Measurements from ENCODE around the gene SEPTIN12. TPM values are rescaled to one million over a fixed set of nuclear protein-coding genes. Genes with fewer than 3 reads are reported as not detected.

SEPTIN12 gene
- total RNA-seq, 1 experiment from 2014 or later: not detected

- no peaks in the 10 kb centered on the region for H3K27me3 ChIP-seq (ENCODE audit: insufficient read depth, low read depth)
- peak within 1 kb of the TSS; percentile 52 for H3K27ac ChIP-seq
- ChIA-PET POLR2A (ENCODE audit: unreplicated experiment) (interaction anchor here (0.5 to 1.1 kb wide), 18 partner anchors 20 to 364 kb away, joined by 3 to 12 read pairs (median 4); partner anchors contain the start of genes NAGPA, ROGDI and SEC14L5), CTCF (interaction anchor here (0.6 to 1.3 kb wide), 3 partner anchors 69 to 331 kb away, joined by 3 to 4 read pairs (median 3); partner anchors contain the start of genes C16orf89 and ROGDI)
- H4K20me1 ChIP-seq (ENCODE audit: insufficient read depth): no peaks in the 10 kb centered on the region
- intact Hi-C loops (cut with micrococcal nuclease; ENCODE audit: unreplicated experiment): loop anchor here (1.0 to 5.0 kb wide), 3 partner anchors 34 to 223 kb away; partner anchors contain the start of genes ROGDI and SEC14L5
- peaks cover 21% of the 10 kb centered on the region for H3K79me2 ChIP-seq (ENCODE audit: low read depth)
- peak within 1 kb of the TSS; percentile 83 for H3K4me3 ChIP-seq
- H2AFZ ChIP-seq: peak within 1 kb of the TSS; percentile 97
- peak; percentile 93 to 97 for DNase-seq
- peaks cover 12% of the 10 kb centered on the region for H3K4me1 ChIP-seq (replicated peaks; ENCODE audit: insufficient read depth)
- H3K9me3 ChIP-seq (ENCODE audit: insufficient read depth, low read depth): no peaks in the 10 kb centered on the region
- H3K4me2 ChIP-seq: peak within 1 kb of the TSS; percentile 85
- BruUV-seq (replicated peaks): no TSS peak
- peaks cover 20% of the 10 kb centered on the region for H3F3A ChIP-seq (ENCODE audit: insufficient read depth, low read depth)
- TF ChIP-seq CTCF (conservative IDR thresholded peaks at IDR 0.05) (no peak), EZH2 (IDR thresholded peaks at IDR 0.05; ENCODE audit: low read depth) (no peak)
- H3K36me3 ChIP-seq (ENCODE audit: low read depth): no peaks in the 10 kb centered on the region; the same call in 1 of the 2 replicates
- no peaks in the 10 kb centered on the region for H3K9me2 ChIP-seq (ENCODE audit: insufficient read depth)
These were observed 53.9 kb downstream of the SEPTIN12 start, which contains the start of the genes ANKS3 and DNAAF8 for GRCh38 chr16:4734063-4734729. Gene ANKS3 (minus strand): TSS chr16:4734271. CDS start chr16:4730149, 4,122 bp downstream. Gene DNAAF8 (plus strand): TSS chr16:4734537. CDS start chr16:4736515, 1,978 bp downstream.

- peaks cover 12% of the 10 kb centered on the region for H3K4me1 ChIP-seq (replicated peaks; ENCODE audit: insufficient read depth)
- peaks cover 20% of the 10 kb centered on the region for H3F3A ChIP-seq (ENCODE audit: insufficient read depth, low read depth)
- peak overlapping the region; percentile 83 for H3K4me3 ChIP-seq
- no peak for DNase-seq
- ChIA-PET POLR2A (ENCODE audit: unreplicated experiment) (interaction anchor here (0.5 to 1.1 kb wide), 7 partner anchors 22 to 365 kb away, joined by 3 to 12 read pairs (median 7); partner anchors contain the start of genes NAGPA and ROGDI), CTCF (interaction anchor here (0.6 to 1.3 kb wide), 2 partner anchors 69 to 1816 kb away, joined by 4 to 10 read pairs; partner anchors contain the start of gene ROGDI)
- no peaks in the 10 kb centered on the region for H3K27me3 ChIP-seq (ENCODE audit: insufficient read depth, low read depth)
- no peaks in the 10 kb centered on the region; the same call in 1 of the 2 replicates for H3K36me3 ChIP-seq (ENCODE audit: low read depth)
- H2AFZ ChIP-seq: peak overlapping the region; percentile 97
- intact Hi-C loops (cut with micrococcal nuclease; ENCODE audit: unreplicated experiment): loop anchor here (1.0 to 5.0 kb wide), 3 partner anchors 35 to 224 kb away; partner anchors contain the start of genes ROGDI and SEC14L5
- BruUV-seq (replicated peaks): no TSS peak
- no peak for TF ChIP-seq CTCF (conservative IDR thresholded peaks at IDR 0.05)
- TF ChIP-seq EZH2 (IDR thresholded peaks at IDR 0.05; ENCODE audit: low read depth): no peak
- H4K20me1 ChIP-seq (ENCODE audit: insufficient read depth): no peaks in the 10 kb centered on the region
- H3K9me2 ChIP-seq (ENCODE audit: insufficient read depth): no peaks in the 10 kb centered on the region
- H3K9me3 ChIP-seq (ENCODE audit: insufficient read depth, low read depth): no peaks in the 10 kb centered on the region
- H3K4me2 ChIP-seq: peak overlapping the region; percentile 85
- peaks cover 21% of the 10 kb centered on the region for H3K79me2 ChIP-seq (ENCODE audit: low read depth)
- H3K27ac ChIP-seq: peak overlapping the region; percentile 52; the same call in 1 of the 2 replicates
These were observed 54.4 kb downstream of the SEPTIN12 start for GRCh38 chr16:4733747-4734062.

- TF ChIP-seq CTCF (conservative IDR thresholded peaks at IDR 0.05) (no peak), EZH2 (IDR thresholded peaks at IDR 0.05; ENCODE audit: low read depth) (no peak)
- H3K4me3 ChIP-seq: peak overlapping the region; percentile 83
- no peaks in the 10 kb centered on the region for H3K9me3 ChIP-seq (ENCODE audit: insufficient read depth, low read depth)
- no peak for DNase-seq
- intact Hi-C loops (cut with micrococcal nuclease; ENCODE audit: unreplicated experiment): loop anchor here (5.0 kb wide), 1 partner anchor 224 kb away; the partner anchor contains the start of gene SEC14L5
- H3K4me2 ChIP-seq: peak overlapping the region; percentile 85
- peaks cover 20% of the 10 kb centered on the region for H3F3A ChIP-seq (ENCODE audit: insufficient read depth, low read depth)
- BruUV-seq (replicated peaks): no TSS peak
- 0 out of 2 replicates have a peak, but pooled peaks cover 2% of the 10 kb centered on the region for H4K20me1 ChIP-seq (ENCODE audit: insufficient read depth)
- H3K79me2 ChIP-seq (ENCODE audit: low read depth): peaks cover 21% of the 10 kb centered on the region
- 0 out of 2 replicates have a peak overlapping the region, but pooled peaks have one; percentile 52 for H3K27ac ChIP-seq
- ChIA-PET POLR2A (ENCODE audit: unreplicated experiment) (no interaction called here), CTCF (interaction anchor here (0.6 kb wide), 1 partner anchor 1815 kb away, joined by 10 read pairs; no protein-coding TSS in a partner anchor)
- H3K4me1 ChIP-seq (replicated peaks; ENCODE audit: insufficient read depth): peaks cover 12% of the 10 kb centered on the region
- peak overlapping the region; percentile 97 for H2AFZ ChIP-seq
- H3K36me3 ChIP-seq (ENCODE audit: low read depth): no peaks in the 10 kb centered on the region; the same call in 1 of the 2 replicates
- H3K27me3 ChIP-seq (ENCODE audit: insufficient read depth, low read depth): no peaks in the 10 kb centered on the region
- no peaks in the 10 kb centered on the region for H3K9me2 ChIP-seq (ENCODE audit: insufficient read depth)
These were observed 54.9 kb downstream of the SEPTIN12 start for GRCh38 chr16:4733211-4733742.

Measured in PC-9 (cell line).